ENCODE results near the gene HYAL2. TPM values are rescaled to one million over a fixed set of nuclear protein-coding genes. Genes with fewer than 3 reads are reported as not detected.

The HYAL2 gene
- total RNA-seq, 6 donors from 2014 or later: 120 to 389 (median 226) TPM

GRCh38 chr3:50355829-50356552, 33.4 kb upstream of the HYAL2 start:
- DNase-seq (no peak), ATAC-seq (ENCODE audit: low FRiP score in 2 of 2) (no peak)
- Histone ChIP-seq H3K36me3 (peaks cover 21 to 44% (median 30%) of the 10 kb centered on the region in 4 donors), H3K27me3 (no peaks in the 10 kb centered on the region), H3K4me1 (peaks cover 46 to 72% (median 48%) of the 10 kb centered on the region in 4 donors), H3K9me3 (no peaks in the 10 kb centered on the region), H3K4me3 (peak overlapping the region in 2 of 4 donors; percentile 8 to 70), H3K27ac (peak overlapping the region in 3 of 4 donors; percentile 22 to 90 (median 32))
- 68 to 77% methylated on average over 4 to 5 of the region's 5 CpGs for WGBS, 2 donors
- TF ChIP-seq EP300 (IDR thresholded peaks at IDR 0.05): no peak

GRCh38 chr3:50354850-50355249, 32.3 kb upstream of the HYAL2 start:
- no peak for TF ChIP-seq EP300 (IDR thresholded peaks at IDR 0.05)
- no peak for TF ChIP-seq CTCF (IDR thresholded peaks at IDR 0.05)
- no peak for TF ChIP-seq POLR2AphosphoS5 (IDR thresholded peaks at IDR 0.05)
- no peak for TF ChIP-seq POLR2A (IDR thresholded peaks at IDR 0.05)
- H3K27me3 ChIP-seq: no peaks in the 10 kb centered on the region
- H3K4me1 ChIP-seq: peaks cover 50 to 78% (median 52%) of the 10 kb centered on the region in 4 donors
- no peak for ATAC-seq (ENCODE audit: low FRiP score in 2 of 2)
- no peak overlapping the region for H3K27ac ChIP-seq
- no peaks in the 10 kb centered on the region for H3K9me3 ChIP-seq
- H3K36me3 ChIP-seq: peaks cover 21 to 44% (median 30%) of the 10 kb centered on the region in 4 donors
- 96 to 100% methylated on average over 1 to 7 of the region's 7 CpGs for WGBS, 2 donors
- no peak overlapping the region for H3K4me3 ChIP-seq
- no peak for DNase-seq

- DNase-seq (no peak), ATAC-seq (ENCODE audit: low FRiP score in 2 of 2) (no peak)
- H3K36me3 ChIP-seq: peaks cover 21 to 44% (median 30%) of the 10 kb centered on the region in 4 donors
- no peak overlapping the region for H3K4me3 ChIP-seq
- peaks cover 53 to 80% (median 58%) of the 10 kb centered on the region in 4 donors for H3K4me1 ChIP-seq
- H3K9me3 ChIP-seq: no peaks in the 10 kb centered on the region
- H3K27ac ChIP-seq: no peak overlapping the region
- TF ChIP-seq EP300 (IDR thresholded peaks at IDR 0.05) (no peak), POLR2AphosphoS5 (IDR thresholded peaks at IDR 0.05) (no peak)
- no peaks in the 10 kb centered on the region for H3K27me3 ChIP-seq
- WGBS, 2 donors: 88 to 89% methylated on average over 5 of the region's 5 CpGs
Measured at GRCh38 chr3:50354186-50354764, 31.7 kb upstream of the HYAL2 start.

- peak in 1 of 2 donors; percentile 63 for DNase-seq
- peaks cover 54 to 79% (median 57%) of the 10 kb centered on the region in 4 donors for H3K4me1 ChIP-seq
Measured at GRCh38 chr3:50353245-50354004, 30.9 kb upstream of the HYAL2 start.

GRCh38 chr3:50352781-50353180, 30.2 kb upstream of the HYAL2 start:
- DNase-seq: no peak
- Histone ChIP-seq H3K4me1 (peaks cover 47 to 75% (median 50%) of the 10 kb centered on the region in 4 donors), H3K36me3 (peaks cover 21 to 52% (median 39%) of the 10 kb centered on the region in 4 donors), H3K27me3 (no peaks in the 10 kb centered on the region), H3K9me3 (no peaks in the 10 kb centered on the region), H3K4me3 (no peak overlapping the region), H3K27ac (no peak overlapping the region)
- TF ChIP-seq POLR2A (IDR thresholded peaks at IDR 0.05): no peak
- TF ChIP-seq EP300 (IDR thresholded peaks at IDR 0.05): no peak
- no peak for TF ChIP-seq CTCF (IDR thresholded peaks at IDR 0.05)
- TF ChIP-seq POLR2AphosphoS5 (IDR thresholded peaks at IDR 0.05): no peak
- WGBS, 2 donors: 30 to 35% methylated on average over 2 of the region's 2 CpGs
- no peak for ATAC-seq (ENCODE audit: low FRiP score in 2 of 2)

More at GRCh38 chr3:50353245-50354004, 30.9 kb upstream of the HYAL2 start:
- H3K27ac ChIP-seq: peak overlapping the region in 1 of 4 donors; percentile 11
- 83% methylated on average over 7 to 12 of the region's 12 CpGs for WGBS, 2 donors
- no peaks in the 10 kb centered on the region for H3K27me3 ChIP-seq
- H3K9me3 ChIP-seq: no peaks in the 10 kb centered on the region
- H3K36me3 ChIP-seq: peaks cover 21 to 49% (median 33%) of the 10 kb centered on the region in 4 donors
- ATAC-seq (ENCODE audit: low FRiP score in 2 of 2): no peak
- H3K4me3 ChIP-seq: no peak overlapping the region
- no peak for TF ChIP-seq CTCF (IDR thresholded peaks at IDR 0.05)
- no peak for TF ChIP-seq POLR2A (IDR thresholded peaks at IDR 0.05)
- TF ChIP-seq EP300 (IDR thresholded peaks at IDR 0.05): no peak
- no peak for TF ChIP-seq POLR2AphosphoS5 (IDR thresholded peaks at IDR 0.05)

All from upper lobe of left lung (tissue), 6 donors.